ENCODE measurements around the gene TRAPPC12. TPM values are rescaled to one million over a fixed set of nuclear protein-coding genes. Genes with fewer than 3 reads are reported as not detected.

TRAPPC12 gene
- total RNA-seq, 3 donors from 2014 or later = 52.5 to 89.6 (median 69.2) TPM

GRCh38 chr2:3460831-3461800 is 81.6 kb downstream of the TRAPPC12 start:
- Histone ChIP-seq H3K36me3 (peaks cover 9% of the 10 kb centered on the region), H3K27me3 (no peaks in the 10 kb centered on the region), H3K27ac (peak overlapping the region in 1 of 2 donors; percentile 80), H3K9me3 (no peaks in the 10 kb centered on the region), H3K4me3 (no peak overlapping the region), H3K4me1 (no peaks in the 10 kb centered on the region)
- TF ChIP-seq CTCF (IDR thresholded peaks at IDR 0.05) (no peak), POLR2A (IDR thresholded peaks at IDR 0.05) (no peak), POLR2AphosphoS5 (IDR thresholded peaks at IDR 0.05) (no peak)
- DNase-seq (ENCODE audit: low spot score in 2 of 2) = peak in 1 of 2 donors; percentile 23
- intact Hi-C loops (cut with DNase I; ENCODE audit: low total_unique reads) = no loop called here

- no peak for DNase-seq (ENCODE audit: low spot score in 2 of 2)
- intact Hi-C loops (cut with DNase I; ENCODE audit: low total_unique reads) = no loop called here
- H3K36me3 ChIP-seq = peaks cover 9% of the 10 kb centered on the region
- no peaks in the 10 kb centered on the region for H3K27me3 ChIP-seq
- H3K4me1 ChIP-seq = no peaks in the 10 kb centered on the region
- peak overlapping the region in 1 of 2 donors; percentile 80 for H3K27ac ChIP-seq
- H3K9me3 ChIP-seq = no peaks in the 10 kb centered on the region
- H3K4me3 ChIP-seq = peak overlapping the region in 1 of 3 donors; percentile 25
- TF ChIP-seq POLR2AphosphoS5 (IDR thresholded peaks at IDR 0.05) = no peak
- peak; percentile 70 to 86 (median 85) for TF ChIP-seq CTCF (IDR thresholded peaks at IDR 0.05)
Measured at GRCh38 chr2:3461801-3462492, 82.5 kb downstream of the TRAPPC12 start.

GRCh38 chr2:3462493-3463104 is 83.1 kb downstream of the TRAPPC12 start:
- H3K36me3 ChIP-seq = peaks cover 7% of the 10 kb centered on the region

GRCh38 chr2:3463186-3463835 is 83.8 kb downstream of the TRAPPC12 start:
- Histone ChIP-seq H3K4me3 (no peak overlapping the region), H3K27me3 (no peaks in the 10 kb centered on the region), H3K9me3 (no peaks in the 10 kb centered on the region), H3K4me1 (no peaks in the 10 kb centered on the region), H3K27ac (no peak overlapping the region), H3K36me3 (no peaks in the 10 kb centered on the region)
- intact Hi-C loops (cut with DNase I; ENCODE audit: low total_unique reads) = no loop called here
- DNase-seq (ENCODE audit: low spot score in 2 of 2) = peak in 1 of 2 donors; percentile 42
- no peak for TF ChIP-seq CTCF (IDR thresholded peaks at IDR 0.05)
- no peak for TF ChIP-seq POLR2A (IDR thresholded peaks at IDR 0.05)
- no peak for TF ChIP-seq POLR2AphosphoS5 (IDR thresholded peaks at IDR 0.05)

More at GRCh38 chr2:3462493-3463104, 83.1 kb downstream of the TRAPPC12 start:
- intact Hi-C loops (cut with DNase I; ENCODE audit: low total_unique reads) = no loop called here
- Histone ChIP-seq H3K4me3 (no peak overlapping the region), H3K27ac (no peak overlapping the region), H3K9me3 (no peaks in the 10 kb centered on the region), H3K4me1 (no peaks in the 10 kb centered on the region), H3K27me3 (no peaks in the 10 kb centered on the region)
- DNase-seq (ENCODE audit: low spot score in 2 of 2) = peak in 1 of 2 donors; percentile 9
- TF ChIP-seq POLR2AphosphoS5 (IDR thresholded peaks at IDR 0.05) (no peak), CTCF (IDR thresholded peaks at IDR 0.05) (no peak), POLR2A (IDR thresholded peaks at IDR 0.05) (no peak)
